ENCODE results near the gene ENSA.
A peak's percentile ranks its signal among the peaks of the same experiment; 100 is the strongest.
"Not testable (repeated sequence)": the region's sequence is repeated elsewhere in the genome, so short reads cannot be mapped to it uniquely, and the experiment has no call there.

Gene ENSA

DNA sequence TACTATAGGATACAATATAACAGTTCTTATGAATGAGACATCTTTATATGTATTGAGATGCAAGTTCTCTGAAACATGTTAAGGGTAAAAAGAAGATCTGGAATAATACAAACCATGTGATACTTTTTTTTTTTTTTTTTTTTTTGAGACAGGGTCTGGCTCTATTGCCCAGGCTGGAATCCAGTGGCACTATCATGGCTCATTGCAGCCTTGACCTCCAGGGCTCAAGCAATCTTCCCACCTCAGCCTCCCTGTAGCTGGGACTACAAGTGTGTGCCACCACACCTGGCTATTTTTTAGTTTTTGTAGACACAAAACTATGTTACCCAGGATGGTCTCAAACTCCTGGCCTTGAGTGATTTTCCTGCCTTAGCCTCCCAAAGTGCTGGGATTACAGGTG is 27.9 kb downstream of the ENSA start:
- TF ChIP-seq, protein P1, sequence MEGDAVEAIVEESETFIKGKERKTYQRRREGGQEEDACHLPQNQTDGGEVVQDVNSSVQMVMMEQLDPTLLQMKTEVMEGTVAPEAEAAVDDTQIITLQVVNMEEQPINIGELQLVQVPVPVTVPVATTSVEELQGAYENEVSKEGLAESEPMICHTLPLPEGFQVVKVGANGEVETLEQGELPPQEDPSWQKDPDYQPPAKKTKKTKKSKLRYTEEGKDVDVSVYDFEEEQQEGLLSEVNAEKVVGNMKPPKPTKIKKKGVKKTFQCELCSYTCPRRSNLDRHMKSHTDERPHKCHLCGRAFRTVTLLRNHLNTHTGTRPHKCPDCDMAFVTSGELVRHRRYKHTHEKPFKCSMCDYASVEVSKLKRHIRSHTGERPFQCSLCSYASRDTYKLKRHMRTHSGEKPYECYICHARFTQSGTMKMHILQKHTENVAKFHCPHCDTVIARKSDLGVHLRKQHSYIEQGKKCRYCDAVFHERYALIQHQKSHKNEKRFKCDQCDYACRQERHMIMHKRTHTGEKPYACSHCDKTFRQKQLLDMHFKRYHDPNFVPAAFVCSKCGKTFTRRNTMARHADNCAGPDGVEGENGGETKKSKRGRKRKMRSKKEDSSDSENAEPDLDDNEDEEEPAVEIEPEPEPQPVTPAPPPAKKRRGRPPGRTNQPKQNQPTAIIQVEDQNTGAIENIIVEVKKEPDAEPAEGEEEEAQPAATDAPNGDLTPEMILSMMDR (conservative IDR thresholded peaks at IDR 0.05; ENCODE audit: low read depth): no peak
- H3K27ac ChIP-seq: peak overlapping the region; percentile 51
- ChIA-PET POLR2A (ENCODE audit: low non-redundant PET) (no interaction called here), CTCF (no interaction called here)
- DNase-seq (ENCODE audit: low spot score): no peak

DNA sequence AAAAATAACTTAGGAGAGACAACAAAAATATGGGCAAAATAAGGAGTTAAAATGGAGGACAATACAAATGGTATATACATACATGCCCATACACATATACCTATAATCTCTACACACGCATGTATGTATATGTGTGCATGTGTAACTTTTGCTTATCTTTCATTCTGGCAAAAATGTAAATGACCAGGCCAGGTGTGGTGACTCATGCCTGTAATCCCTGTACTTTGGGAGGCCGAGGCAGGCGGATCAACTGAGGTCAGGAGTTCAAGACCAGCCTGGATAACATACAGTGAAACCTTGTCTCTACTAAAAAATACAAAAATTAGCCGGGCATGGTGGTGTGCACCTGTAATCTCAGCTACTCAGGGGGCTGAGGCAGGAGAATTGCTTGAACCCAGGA is 31.1 kb downstream of the ENSA start:
- POLR2A ChIA-PET (ENCODE audit: low non-redundant PET); DNase-seq (ENCODE audit: low spot score); H3K27ac ChIP-seq: not testable (repeated sequence)
- CTCF ChIA-PET: interaction anchor here (0.6 kb wide), 1 partner anchor 11 kb away, joined by 7 read pairs; no protein-coding TSS in a partner anchor

DNA sequence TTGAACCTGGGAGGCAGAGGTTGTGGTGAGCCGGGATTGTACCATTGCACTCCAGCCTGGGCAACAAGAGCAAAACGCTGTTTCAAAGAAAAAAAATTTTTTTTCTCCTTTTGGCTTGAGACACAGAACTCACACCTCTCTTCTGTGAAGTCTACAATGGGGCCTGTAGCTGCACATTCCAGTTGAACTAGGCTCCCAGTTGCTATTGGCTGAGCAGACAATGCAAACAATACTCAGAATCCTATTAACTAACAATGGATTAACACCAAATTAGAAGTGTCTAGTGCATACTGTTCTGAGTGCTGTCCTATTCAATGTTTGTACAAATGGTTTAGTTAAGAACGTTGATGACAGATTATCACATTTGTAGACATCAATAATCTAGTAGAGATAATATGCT is 32.4 kb downstream of the ENSA start:
- H3K27ac ChIP-seq: peak overlapping the region; percentile 50
- DNase-seq (ENCODE audit: low spot score): no peak
- CTCF ChIA-PET: no interaction called here
- POLR2A ChIA-PET (ENCODE audit: low non-redundant PET): no interaction called here
- TF ChIP-seq, protein P1 (conservative IDR thresholded peaks at IDR 0.05; ENCODE audit: low read depth): no peak

DNA sequence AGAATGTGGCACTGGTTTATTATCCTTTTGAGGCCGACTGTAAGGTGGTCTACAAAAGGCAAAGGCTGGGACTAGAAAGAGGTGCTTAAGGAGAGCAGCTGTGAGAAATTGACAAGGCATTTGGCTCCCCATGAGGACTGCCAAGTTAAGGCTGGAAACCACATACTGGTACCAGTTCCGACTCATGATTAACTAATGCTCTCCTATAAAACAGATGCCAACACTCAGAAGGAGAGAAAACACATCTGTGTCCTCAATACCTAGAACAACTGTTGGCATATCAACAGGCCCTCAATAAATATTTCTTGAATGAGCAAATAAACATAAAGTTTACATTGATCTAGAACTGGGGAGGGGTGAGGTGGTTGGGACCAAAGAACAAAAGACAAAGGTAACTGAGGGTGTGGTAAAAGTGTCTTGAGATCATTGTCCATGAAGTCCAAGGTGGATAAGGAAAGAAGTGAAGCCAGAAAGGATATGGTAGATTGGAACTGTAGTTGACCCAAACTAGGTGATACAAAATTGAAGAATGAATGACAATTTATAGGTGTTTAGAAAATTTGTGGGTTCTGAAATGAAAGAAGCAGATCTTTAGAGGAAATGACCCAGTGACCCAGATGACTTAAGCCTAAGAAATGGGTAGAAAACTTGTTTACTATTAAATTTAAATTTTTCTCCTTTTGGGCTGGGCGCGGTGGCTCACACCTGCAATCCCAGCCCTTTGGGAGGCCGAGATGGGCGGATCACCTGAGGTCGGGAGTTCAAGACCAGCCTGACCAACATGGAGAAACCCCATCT is 33.1 kb downstream of the ENSA start:
- DNase-seq (ENCODE audit: low spot score): peak; percentile 24
- TF ChIP-seq, protein P1 (conservative IDR thresholded peaks at IDR 0.05; ENCODE audit: low read depth): no peak
- ChIA-PET POLR2A (ENCODE audit: low non-redundant PET) (no interaction called here), CTCF (interaction anchor here (0.7 kb wide), 1 partner anchor 58 kb away, joined by 3 read pairs; no protein-coding TSS in a partner anchor)
- peak overlapping the region; percentile 50 for H3K27ac ChIP-seq

DNA sequence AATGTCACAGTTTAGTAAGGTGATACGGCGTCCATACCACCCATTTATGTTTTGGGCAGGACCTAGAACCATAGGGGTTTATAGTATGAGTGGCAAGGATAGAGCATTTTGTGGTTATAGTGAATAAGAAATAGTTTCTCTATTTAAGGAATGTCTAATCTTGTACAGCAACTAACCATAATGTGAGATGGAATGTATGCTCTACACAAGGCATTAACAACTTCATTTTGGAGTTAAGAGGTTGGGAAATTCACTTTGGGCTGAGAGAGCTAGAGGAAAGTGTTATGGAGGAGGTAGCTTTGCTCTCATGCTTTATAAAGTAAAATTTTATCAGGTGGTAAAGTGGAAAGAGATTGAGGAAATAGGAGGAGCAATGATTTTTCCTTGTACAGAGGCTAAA is 47.0 kb downstream of the ENSA start:
- CTCF ChIA-PET: interaction anchor here (0.7 kb wide), 1 partner anchor 236 kb away, joined by 4 read pairs; no protein-coding TSS in a partner anchor
- TF ChIP-seq, protein P1 (conservative IDR thresholded peaks at IDR 0.05; ENCODE audit: low read depth): no peak
- peak overlapping the region; percentile 98; the same call in 1 of the 2 replicates for H3K27ac ChIP-seq
- DNase-seq (ENCODE audit: low spot score): no peak
- POLR2A ChIA-PET (ENCODE audit: low non-redundant PET): no interaction called here

DNA sequence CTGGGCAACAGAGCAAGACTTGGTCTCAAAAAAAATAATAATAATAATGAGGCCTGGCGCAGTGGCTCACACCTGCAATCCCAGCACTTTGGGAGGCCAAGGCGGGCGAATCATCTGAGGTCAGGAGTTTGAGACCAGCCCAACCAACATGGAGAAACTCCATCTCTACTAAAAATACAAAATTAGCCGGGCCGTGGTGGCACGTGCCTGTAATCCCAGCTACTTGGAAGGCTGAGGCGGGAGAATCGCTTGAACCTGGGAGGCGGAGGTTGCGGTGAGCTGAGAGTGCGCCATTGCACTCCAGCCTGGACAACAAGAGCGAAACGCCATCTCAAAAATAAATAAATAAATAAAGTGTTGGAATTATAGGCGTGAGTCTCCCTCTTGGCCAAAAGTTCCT is 47.5 kb downstream of the ENSA start:
- DNase-seq (ENCODE audit: low spot score); CTCF ChIA-PET; POLR2A ChIA-PET (ENCODE audit: low non-redundant PET): not testable (repeated sequence)
- H3K27ac ChIP-seq: peak overlapping the region; percentile 98; the same call in 1 of the 2 replicates

DNA sequence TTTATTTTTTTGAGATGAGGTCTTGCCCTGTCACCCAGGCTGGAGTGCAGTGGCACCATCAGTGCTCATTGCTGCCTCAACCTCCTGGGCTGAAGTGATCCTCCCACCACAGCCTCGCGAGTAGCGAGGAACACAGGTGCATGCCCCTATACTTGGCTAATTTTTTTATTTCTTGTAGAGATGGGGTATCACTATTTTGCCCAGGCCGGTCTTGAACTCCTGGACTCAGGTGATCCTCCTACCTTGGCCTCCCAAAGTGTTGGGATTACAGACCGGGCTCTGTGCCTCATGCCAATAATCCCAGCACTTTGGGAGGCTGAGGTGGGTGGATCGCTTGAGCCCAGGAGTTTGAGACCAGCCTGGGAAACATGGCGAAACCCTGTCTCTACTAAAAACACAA is 48.0 kb downstream of the ENSA start:
- peak overlapping the region; percentile 98 for H3K27ac ChIP-seq
- CTCF ChIA-PET; POLR2A ChIA-PET (ENCODE audit: low non-redundant PET); DNase-seq (ENCODE audit: low spot score): not testable (repeated sequence)

DNA sequence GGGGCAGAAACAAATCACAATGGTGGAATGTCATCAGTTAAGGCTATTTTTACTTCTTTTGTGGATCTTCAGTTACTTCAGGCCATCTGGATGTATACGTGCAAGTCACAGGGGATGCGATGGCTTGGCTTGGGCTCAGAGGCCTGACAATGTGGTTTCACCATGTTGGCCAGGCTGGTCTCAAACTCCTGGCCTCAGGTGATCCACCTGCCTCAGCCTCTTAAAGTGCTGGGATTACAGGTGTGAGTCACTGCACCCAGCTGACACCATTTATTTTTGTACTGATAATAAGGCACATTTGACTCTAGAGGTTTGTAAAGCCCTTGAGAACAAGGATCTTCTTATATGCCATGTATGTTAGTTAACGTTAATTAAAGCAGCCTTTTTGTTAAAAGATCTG is 48.4 kb downstream of the ENSA start:
- DNase-seq (ENCODE audit: low spot score); CTCF ChIA-PET: not testable (repeated sequence)
- POLR2A ChIA-PET (ENCODE audit: low non-redundant PET): interaction anchor here (0.5 kb wide), 1 partner anchor 29 kb away, joined by 4 read pairs; no protein-coding TSS in a partner anchor
- H3K27ac ChIP-seq: peak overlapping the region; percentile 98

Data from RWPE1 (cell line).